Fibroblast of lung (primary cell): ENCODE data around the gene PROCA1.

Experiments used
- CTCF ChIP-seq, 2 donors: IDR thresholded peaks in 1 of 2; conservative IDR thresholded peaks in 1 of 2; 1 replicate in 1 of 2; 2 replicates in 1 of 2; pipeline ENCODE4 v1.5.1; 2011 to 2012; ENCODE audit warnings: low read length in 2 of 2, control low read depth in 1 of 2, inconsistent platforms in 1 of 2, low read depth in 1 of 2, mild to moderate bottlenecking in 1 of 2
- EZH2 ChIP-seq: IDR thresholded peaks from 2 replicates; pipeline ENCODE4 v1.5.1; 2012; ENCODE audit warnings: low read length, control low read depth, mild to moderate bottlenecking; ENCODE audit errors: missing control alignments

GRCh38 chr17:28700830-28701492, 10.7 kb downstream of the PROCA1 start:
- TF ChIP-seq CTCF (conservative IDR thresholded peaks at IDR 0.05 in 1 of 2, IDR thresholded peaks at IDR 0.05 in 1 of 2; ENCODE audit: low read depth in 1 of 2, low read length in 2 of 2) (no peak), EZH2 (no peak)
